Stimulated activated CD4-positive, alpha-beta T cell treated with anti-CD3 and anti-CD28 coated beads, Interleukin-12 subunit alpha, Interleukin-12 subunit beta, amount 100 ng/mL, for 48 hours (primary cell): Measurements from ENCODE around the gene TOB2.
A peak's percentile ranks its signal among the peaks of the same experiment; 100 is the strongest.
"Not testable (repeated sequence)": the region's sequence is repeated elsewhere in the genome, so short reads cannot be mapped to it uniquely, and the experiment has no call there.

Experiments
- DNase-seq, 3 donors: peaks; one replicate each; pipeline ENCODE4 v3.0.0-alpha.2; 2020; ENCODE audit warnings: low read depth in 2 of 3, low spot score in 1 of 3

Gene TOB2

DNA sequence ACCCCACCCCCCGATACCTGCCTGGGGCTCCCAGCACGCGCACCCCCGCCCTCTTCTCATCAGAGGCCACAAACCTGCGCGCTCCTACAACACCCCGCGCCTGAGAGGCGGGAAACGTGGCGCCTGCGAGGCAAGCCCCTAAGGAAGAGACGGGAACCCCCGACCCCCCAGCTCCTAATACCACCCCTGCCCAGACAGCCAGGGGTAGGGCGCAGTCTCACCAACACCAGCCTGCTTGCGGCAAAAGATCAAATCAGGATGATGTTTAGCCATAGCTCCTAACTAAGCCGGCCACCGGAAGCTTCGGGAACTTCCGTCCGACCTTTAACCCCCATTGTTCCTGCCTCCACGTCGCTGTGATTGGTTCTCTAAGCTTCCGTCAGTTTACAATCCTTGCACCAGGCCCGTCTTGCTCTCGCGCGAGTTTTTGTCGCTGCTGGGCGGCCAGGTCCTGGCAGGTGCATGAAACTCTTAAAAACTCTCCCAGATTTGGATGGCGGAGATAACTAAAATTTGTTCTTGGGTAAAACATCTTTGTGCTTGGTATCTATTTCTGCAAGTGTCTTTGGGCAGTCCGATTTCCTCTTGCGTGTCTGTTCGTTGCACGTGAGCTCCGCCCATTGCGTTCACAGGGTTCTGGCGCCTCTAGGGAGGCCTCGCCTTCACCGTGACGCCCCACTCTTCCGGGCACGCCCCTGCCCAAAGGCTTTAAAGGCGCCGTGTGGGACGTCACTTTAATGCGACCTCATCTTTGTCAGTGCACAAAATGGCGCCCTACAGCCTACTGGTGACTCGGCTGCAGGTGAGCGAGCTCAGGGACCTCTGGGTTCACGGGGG is 22.0 kb upstream of the TOB2 start, which contains the start of the genes ACO2 and PHF5A:
Gene ACO2, plus strand, starts transcription at position 737 of the 837 bp plus-strand sequence. Its CDS starts 30 bp downstream, at position 767.
Gene PHF5A, minus strand, starts transcription at position 312 of the 837 bp plus-strand sequence. Its CDS starts 39 bp downstream, at position 273.
- peak; percentile 96 to 99 (median 98) for DNase-seq

DNA sequence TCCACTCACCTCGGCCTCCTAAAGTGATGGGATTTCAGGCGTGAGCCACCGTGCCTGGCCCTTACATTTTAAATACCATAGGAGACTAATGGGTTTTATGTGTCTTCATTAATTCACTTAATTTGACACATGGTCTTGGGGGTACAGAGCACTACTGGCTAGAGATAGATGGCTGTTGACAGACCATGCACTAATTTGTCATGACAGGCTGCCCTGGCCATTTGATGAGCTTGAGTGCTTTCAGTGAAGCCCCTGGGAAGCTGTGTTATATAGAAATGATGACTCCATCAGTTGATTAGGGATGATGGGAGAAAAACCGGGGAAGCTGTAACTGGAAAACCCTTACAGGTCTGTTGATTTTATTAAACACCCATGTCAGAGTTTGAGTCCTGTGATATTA is 15.3 kb upstream of the TOB2 start:
- DNase-seq: no peak

DNA sequence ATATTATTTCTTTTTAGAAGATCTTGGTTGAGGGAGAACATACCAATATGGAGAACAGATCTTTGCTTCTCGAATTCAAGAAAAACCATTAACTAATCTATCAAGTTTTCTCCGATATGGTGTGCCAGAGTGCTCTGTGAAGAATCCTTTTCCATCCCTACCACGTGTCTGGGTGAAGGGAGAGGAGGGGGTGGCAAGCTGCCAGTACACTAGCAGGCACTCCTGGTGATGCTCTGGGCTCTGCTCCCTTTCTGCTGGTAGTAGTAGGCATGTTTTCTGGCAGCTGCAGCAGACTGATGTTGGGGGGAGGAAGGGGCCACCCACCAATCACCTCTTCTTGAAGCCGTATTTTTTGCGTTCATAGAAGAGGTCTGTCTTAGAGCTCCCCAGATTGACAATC is 13.5 kb upstream of the TOB2 start:
- not testable (repeated sequence) for DNase-seq

DNA sequence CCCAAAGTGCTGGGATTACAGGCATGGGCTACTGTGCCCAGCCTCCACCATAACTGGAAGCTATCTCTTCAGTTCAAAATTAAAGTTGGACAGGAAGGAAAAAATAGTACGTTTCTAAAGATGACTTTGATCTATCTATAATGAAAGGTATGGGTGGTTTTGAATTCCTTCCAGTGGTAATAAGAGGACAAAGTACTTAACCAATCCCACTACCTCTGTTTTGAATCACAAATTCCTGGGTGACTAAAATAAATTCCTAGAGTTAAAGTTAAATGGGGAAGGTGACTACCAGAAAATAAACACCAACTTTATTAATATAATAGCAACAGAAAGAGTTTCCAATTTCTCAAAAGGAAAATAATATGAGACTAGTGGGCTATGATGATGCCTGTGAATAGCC is 12.8 kb upstream of the TOB2 start:
- DNase-seq: no peak

DNA sequence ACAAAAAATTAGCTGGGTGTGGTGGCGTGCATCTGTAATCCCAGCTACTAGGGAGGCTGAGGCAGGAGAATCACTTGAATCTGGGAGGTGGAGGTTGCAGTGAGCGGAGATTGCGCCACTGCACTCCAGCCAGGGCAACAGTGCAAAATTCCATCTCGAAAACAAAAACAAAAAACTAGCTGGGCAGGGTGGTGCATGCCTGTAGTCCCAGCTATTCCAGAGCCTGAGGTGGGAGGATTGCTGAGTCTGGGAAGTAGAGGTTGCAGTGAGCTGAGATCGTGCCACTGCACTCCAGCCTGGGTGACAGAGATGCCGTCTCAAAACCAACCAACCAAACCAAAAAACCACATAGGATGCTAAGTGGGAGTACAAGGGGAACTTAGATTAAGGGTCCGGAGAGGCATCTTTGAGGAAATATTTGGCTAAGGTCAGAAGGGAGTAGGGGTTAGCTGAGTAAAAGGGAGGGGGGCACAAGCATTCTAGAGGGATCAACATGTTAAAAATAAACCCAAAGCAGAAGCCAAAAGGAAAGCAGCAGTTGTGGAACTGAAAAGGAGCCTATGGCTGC is 11.6 kb upstream of the TOB2 start:
- no peak for DNase-seq

DNA sequence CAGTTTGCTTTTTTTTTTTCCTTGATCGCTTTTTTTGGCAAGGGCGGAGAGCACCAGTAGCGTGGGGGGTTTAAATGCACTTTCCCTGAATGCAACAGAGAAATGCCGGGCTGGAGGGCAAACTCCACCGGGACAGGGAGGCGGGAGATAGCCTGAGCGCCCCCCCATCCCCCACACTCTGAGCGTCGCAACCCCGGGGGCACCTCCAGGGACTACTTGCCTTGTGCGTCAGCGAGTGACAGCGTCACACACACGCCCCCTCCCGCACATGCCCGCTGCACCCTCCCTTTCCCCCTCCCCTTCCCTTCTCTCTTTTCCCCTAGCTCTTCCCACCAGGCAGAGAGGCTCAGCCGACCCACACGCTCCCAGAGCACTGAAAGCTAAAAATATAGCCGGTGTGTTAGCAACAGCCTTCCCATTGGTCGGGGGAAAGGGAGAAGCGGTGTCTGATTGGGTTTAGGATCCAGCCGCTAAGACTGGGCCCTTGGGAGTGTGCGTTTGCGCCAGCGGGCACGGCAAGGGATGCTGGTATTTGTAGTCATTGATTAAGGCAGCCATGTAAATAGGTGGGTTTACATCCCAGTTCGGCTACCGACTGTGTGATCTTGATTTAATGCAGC is 1.7 kb upstream of the TOB2 start:
- DNase-seq: peak; percentile 83 to 89 (median 85)

DNA sequence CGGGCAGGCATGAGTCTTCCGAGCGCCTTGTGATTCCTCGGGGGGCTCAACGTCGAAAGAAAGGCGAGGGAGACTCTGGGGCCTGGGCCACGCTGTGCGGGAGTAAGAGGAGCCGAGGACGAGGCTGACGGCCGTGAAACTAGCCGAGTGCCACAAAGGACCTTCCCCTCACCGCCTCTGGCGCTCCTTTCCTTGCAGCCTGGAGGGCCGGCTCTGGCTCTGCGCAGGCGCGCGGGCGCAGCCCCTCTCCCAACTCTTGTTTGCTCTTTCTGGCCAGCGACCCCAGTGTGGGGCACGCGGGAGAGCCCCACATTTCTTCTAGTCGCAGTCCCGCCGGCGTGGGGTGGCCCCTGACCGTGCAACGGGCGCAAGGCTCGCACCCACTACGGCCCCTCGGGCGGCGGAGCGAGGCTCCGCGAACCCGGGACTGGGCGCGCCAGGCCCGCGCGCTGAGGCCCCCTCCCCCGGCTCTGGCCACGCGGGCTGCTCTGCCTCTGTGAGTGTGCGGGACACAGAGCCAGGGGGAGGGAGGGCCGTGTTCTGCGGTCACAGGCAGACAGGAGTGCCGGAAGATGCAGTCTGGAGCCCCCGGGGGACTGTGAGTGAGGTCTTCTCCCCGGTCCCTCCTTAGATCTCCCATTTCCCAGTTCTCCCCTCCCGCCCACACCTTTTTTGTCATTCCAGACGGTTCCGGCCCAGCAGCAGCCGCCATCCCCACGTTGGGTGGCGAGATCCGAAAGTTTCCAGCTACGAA is 1.0 kb upstream of the TOB2 start:
- peak; percentile 27 to 62 (median 46) for DNase-seq

DNA sequence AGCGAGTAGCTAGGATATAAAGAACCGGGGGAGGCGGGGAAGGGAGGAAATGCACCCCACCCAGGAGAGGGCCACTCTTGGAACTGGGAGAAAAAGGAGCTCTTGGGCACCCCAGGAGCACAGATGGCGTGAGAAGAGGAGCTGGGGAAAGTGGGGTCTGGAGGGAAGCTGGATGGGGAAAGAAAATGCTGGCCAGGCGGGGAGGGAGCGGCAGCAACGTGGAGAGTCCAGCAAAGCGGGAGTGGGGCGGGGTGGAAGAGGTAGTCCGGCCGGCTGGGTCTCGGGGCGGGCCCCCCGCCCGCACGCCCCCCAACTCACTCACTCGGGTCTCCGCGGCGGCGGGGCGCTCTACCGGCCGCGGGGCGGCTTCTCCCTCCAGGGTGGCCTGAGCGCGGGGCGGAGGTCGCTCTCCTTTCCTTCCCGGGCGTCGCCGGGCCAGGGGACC is 522 bp downstream of the TOB2 start:
- DNase-seq: no peak

DNA sequence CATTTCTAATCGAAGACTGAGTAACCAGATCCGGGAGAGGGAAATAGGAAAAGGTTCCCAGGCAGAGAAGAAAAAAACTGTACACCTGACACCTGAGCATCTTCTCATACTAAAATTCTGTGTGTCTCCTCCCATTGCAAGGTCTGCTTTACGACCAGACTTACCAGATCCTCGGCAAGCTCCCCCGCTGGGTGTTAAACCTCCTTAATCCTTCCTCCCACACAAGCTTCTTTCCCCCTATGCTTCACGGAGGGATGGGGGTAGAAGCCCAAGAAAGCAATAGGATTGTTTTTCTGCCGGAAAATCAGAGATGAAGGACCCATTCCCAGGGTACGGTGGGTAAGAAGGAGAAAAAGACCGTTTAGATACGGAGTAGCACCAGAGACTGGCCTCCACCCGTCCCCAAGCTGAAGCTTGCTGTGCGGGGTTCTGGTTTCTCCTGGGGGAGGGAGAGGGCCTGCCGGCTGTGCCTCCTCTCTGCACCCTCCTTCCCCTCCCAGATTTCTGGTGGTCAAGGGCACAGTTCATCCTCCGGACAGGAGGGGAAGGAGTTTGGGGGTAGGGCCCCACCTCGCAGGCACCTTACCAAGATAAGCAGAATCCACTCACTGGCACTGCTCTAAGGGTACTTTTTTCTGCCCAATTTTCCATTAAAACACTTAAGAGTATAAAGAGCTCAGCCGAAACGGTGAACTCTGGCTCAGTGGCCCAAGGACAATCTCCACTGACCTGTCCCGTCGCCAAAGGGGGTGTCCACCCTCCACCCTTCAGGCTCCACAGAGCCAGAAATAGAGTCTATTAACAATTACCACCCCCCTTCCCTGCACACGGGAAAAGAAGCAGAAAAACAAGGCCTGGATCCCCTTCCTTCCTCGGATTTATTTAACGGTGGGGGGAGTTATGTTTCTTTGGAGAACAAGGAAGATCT is 1.2 kb downstream of the TOB2 start:
- DNase-seq: peak in 2 of 3 donors; percentile 8 to 30

DNA sequence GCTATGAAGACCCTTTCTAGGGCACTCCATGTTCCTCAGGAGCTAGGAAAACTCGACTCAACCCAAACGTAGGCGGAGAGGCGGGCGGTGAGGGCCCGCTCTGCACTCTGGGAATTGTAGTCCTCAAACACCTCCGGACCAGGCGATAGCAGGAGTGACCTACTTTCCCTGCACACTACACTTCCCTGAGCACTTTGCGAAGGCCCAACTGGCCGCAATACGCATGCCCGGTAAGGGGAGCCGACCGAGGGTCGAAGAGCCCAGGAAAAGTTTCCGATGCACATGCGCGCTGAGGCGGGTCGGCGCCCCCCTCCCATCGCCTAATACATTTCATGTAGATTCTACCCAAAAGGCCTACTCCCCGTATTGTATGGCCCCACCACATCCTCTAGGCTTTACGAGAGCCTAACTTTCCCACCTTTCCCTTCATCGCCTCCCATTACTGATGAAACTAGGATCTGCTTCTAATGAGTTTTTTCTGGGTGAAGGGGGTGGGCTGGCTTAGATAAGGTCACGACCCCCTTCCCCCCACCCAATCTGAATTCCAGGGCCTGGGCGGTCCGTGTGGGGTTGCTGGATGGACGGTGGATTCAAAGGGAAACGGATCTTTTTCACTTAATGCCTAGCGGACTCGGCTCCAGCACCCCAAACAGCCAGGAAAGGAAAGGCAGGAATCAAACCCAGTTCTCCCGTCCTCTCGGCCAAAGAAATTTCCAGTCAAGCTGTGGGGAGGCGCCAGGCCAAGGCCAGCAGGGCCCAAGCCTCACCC is 2.1 kb downstream of the TOB2 start:
- peak; percentile 84 to 87 (median 84) for DNase-seq

DNA sequence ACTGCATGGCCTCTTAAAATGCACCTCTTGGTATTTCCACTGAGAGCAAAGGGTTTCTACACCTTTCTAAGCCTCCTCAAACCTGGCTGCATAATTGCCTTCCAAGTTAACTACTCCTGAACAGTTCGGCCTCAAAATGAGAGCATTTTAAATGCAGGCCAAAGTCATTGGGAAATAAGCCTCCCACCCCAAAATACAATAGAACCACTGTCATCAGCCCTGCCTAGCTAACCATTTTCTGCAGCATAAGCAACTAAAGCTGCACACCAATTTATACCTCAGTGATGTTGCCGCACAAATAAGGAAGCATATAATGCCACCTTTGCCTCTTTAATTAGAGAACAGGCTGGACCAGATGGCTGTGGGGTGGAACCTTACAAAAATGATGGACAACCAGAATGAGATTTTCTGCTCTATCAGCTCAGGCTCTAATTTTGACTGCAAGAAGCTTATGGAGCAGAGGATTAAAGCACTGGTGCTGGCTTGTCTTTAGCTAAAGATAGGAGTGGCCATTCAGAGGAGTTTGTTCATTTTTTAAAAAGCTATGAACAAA is 4.3 kb downstream of the TOB2 start:
- no peak for DNase-seq

DNA sequence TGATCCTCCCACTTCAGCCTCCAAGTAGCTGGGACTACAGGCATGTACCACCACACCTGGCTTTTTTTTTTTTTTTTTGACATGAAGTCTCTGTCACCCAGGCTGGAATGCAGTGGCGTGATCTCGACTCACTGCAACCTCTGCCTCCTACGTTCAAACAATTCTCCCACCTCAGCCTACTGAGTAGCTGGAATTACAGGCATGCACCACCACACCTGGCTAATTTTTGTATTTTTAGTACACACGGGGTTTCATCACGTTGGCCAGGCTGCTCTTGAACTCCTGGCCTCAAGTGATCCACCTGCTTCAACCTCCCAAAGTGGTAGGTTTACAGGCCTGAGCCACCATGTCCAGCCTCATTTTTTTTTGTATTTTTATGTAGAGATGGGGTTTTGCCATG is 6.1 kb downstream of the TOB2 start:
- DNase-seq: not testable (repeated sequence)

DNA sequence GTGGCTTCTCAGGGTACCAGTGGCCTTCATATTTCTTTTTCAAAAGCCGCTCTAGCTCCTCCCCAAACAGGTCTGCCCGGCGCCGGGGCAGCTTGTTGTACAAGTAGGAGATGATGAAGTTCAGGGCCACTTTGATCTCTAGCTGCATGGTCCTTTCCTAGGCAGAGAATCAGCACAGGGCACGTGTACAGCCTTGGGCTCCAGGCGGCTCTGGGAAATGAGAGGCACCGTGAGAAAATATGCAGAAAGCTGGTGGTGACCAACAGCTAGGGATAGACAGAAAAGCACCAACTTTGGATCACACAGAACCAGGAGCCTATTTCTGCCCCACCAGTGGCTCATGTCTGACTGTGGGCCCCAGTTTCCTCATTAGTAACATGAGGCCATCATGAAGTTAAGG is 9.4 kb downstream of the TOB2 start:
- no peak for DNase-seq

DNA sequence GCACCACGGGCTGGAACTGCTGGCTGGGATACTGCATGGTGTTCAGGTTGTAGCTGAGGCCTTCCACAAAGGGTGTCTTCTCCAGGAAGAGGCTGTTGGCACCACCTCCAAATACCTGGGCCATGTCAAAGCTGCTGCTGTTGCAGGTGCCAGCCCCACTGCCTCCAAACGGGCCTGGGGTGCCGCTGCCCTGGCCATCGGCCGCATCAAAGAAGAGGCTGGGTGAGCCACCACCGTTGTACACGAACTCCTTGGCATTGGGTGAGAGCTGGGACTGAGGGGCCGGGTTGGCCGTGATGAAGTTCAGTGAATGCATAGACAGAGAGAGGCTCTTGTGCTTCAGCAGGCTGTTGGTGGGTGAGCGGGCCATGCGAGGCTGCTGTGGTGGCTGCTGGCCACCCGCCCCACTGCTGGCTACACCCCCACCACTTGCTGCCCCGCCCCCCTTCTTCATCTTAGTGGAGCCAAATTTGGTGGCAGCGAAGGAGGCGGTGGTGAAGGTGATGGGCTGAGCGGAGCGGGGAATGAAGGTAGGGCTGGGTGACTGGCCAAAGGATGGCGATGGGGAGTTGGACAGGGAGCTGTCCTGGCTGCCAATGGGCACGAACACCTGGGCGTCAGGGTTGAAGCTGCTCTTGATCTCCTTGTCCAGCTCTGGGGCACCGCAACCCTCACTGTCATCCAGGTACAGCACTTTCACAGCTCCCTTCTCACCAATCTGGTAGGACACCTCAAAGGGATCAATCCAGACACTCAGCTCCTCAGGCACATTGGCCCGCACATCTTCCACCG is 10.1 kb downstream of the TOB2 start:
- DNase-seq: no peak

DNA sequence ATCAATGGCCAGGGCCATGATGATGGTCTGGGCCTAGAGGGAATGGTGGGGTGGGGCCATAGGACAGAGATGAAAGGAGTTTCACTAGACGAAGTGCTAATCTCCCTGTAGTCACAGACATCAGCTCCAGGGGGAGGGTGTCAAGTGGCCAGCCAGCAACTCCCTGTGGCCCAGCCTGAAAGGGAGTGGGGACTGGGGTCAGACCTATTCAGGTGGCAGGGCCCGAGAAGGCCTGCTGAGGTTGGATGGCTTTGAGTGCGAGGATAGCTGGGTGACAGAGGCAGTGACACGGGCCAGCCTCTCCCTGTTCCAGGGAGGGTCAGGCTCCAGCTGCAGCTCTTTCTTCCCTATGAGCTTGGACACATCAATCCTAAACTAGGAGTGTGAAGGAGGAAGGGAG is 11.0 kb downstream of the TOB2 start:
- no peak for DNase-seq

DNA sequence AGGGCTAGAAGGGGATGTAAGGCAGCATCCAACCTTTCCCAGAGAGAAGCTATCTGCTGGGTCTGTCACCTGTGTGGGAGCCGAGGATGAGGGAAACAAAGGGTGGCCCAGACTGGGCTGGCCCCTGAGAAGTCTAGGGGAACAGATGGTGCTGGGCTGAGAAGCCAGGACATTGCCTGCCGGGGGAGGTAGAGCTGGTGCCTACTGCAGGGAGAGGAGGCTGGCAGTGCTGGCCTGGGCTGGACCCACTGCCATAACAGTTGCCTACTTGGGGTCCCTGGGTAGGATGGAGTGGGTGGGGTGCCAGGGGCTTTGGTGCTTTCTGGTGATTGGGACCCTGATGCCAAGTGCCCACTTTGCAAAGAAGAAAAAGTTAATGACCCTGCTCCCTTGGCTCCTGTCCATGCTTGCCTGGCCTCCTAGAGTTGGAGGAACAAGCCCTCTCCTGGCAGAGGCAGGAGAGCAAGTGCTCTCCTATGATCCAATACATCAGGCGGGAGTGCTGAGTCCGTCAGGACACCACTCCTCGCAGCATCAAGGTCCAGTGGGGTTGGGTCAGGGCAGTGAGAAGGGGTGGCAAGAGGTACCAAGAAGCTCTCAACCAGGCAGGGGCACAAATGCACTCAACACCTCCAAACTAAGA is 12.1 kb downstream of the TOB2 start:
- DNase-seq: not testable (repeated sequence)

DNA sequence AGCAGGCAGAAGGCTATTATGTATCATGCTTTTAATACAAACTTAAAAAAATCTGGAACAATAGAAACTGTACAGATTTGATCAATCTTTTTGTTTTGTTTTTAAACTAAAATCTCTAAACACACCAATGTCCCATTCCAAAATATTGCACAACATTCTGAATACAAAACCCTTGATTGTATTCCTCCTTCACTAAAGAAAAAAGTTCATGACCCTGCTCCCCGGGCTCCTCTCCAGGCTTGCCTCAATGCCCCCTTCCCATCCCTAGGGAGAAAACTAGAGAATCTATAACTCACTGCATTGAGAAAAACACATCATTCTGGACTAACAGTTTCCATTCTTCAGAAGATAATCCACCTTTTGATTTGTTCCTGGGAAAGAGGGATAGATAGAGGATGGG is 13.1 kb downstream of the TOB2 start:
- DNase-seq: not testable (repeated sequence)

DNA sequence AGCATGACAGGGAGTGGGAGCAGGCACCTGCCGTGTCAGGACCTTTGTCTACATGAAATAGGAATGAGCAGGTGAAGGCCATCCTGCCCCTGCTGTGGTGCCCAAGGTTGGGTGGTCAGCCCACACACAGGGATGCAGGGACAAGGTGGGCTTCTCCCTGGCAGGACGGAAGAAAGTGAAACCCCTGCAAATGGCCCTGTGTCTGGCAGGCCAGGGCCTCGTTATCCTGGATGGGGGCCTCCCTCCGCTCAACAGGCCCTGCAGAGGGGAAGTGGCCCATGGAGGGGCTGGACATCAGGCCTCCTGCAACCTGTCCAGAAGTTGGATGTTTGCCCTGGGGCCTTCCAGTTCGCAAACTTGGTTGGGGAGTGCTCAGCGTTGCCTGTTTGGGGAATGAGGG is 14.9 kb downstream of the TOB2 start:
- no peak for DNase-seq
